Cardiac muscle cell (in vitro differentiated cells and primary cell): ENCODE results near the gene DLG4. TPM values are rescaled to one million over a fixed set of nuclear protein-coding genes. Genes with fewer than 3 reads are reported as not detected.

Source experiments
- DNase-seq, 2 donors: peaks; one replicate each; pipeline versions ENCODE4 v3.0.0 to v3.0.0-alpha.2; 2010 to 2017; ENCODE audit warnings: low read depth in 1 of 2, low spot score in 1 of 2
- H3K27ac ChIP-seq: fragments of 200-600 bp; sonication (generic); 2 replicates; pipeline ENCODE4 v1.5.1; 2016
- H3K27me3 ChIP-seq: fragments of 200-600 bp; sonication (generic); 2 replicates; pipeline ENCODE4 v1.6.0; 2016; ENCODE audit warnings: control low read depth
- H3K36me3 ChIP-seq: fragments of 200-600 bp; sonication (generic); 2 replicates; pipeline ENCODE4 v1.5.1; 2016; ENCODE audit warnings: control low read depth
- H3K4me1 ChIP-seq: fragments of 200-600 bp; sonication (generic); 2 replicates; pipeline ENCODE4 v1.8.1; 2017; ENCODE audit warnings: low read depth, mild to moderate bottlenecking, mixed run types
- H3K4me3 ChIP-seq: fragments of 200-600 bp; sonication (generic); 2 replicates; pipeline ENCODE4 v1.5.1; 2016; ENCODE audit warnings: mild to moderate bottlenecking
- H3K9me3 ChIP-seq: fragments of 200-600 bp; sonication (generic); 2 replicates; pipeline ENCODE4 v1.5.1; 2017; ENCODE audit warnings: low read depth, mild to moderate bottlenecking, control low read depth
- CTCF ChIP-seq: IDR thresholded peaks from 2 replicates; pipeline ENCODE4 v1.5.1; 2012; ENCODE audit warnings: low read depth, mild to moderate bottlenecking, low read length
- polyA plus RNA-seq: library from polyadenylated mRNA; unstranded; fragments of >200 nt; fragmentation: Nextera tagmentation; extraction: Ambion mirVana; gene quantifications from 2 replicates; pipeline ENCODE4 v1.2.1, GENCODE V29; 2016
- total RNA-seq: library from RNA; depleted of rRNA; stranded (reverse); fragments of >200 nt; gene quantifications from 2 replicates; pipeline ENCODE4 v1.2.3, GENCODE V29; 2016

DLG4 gene
- total and polyA plus RNA-seq, 2 experiments from 2014 or later, result 6.8 to 40.6 TPM

GRCh38 chr17:7228920-7229319 lies 9.3 kb upstream of the DLG4 start:
- DNase-seq, result no peak
- Histone ChIP-seq H3K27ac (no peak overlapping the region), H3K36me3 (peaks cover 49% of the 10 kb centered on the region), H3K4me3 (no peak overlapping the region), H3K27me3 (no peaks in the 10 kb centered on the region), H3K4me1 (peaks cover 4% of the 10 kb centered on the region), H3K9me3 (no peaks in the 10 kb centered on the region)
- TF ChIP-seq CTCF, result no peak

GRCh38 chr17:7226721-7227710 lies 7.4 kb upstream of the DLG4 start:
- no peaks in the 10 kb centered on the region for H3K9me3 ChIP-seq
- DNase-seq, result no peak
- peaks cover 68% of the 10 kb centered on the region for H3K36me3 ChIP-seq
- TF ChIP-seq CTCF, result no peak
- no peak overlapping the region for H3K4me3 ChIP-seq
- H3K27ac ChIP-seq, result no peak overlapping the region
- H3K27me3 ChIP-seq, result no peaks in the 10 kb centered on the region
- H3K4me1 ChIP-seq, result no peaks in the 10 kb centered on the region

- H3K36me3 ChIP-seq, result peaks cover 70% of the 10 kb centered on the region
- TF ChIP-seq CTCF, result no peak
- H3K9me3 ChIP-seq, result no peaks in the 10 kb centered on the region
- H3K4me3 ChIP-seq, result no peak overlapping the region
- no peak overlapping the region for H3K27ac ChIP-seq
- peaks cover under 1% of the 10 kb centered on the region for H3K4me1 ChIP-seq
- H3K27me3 ChIP-seq, result no peaks in the 10 kb centered on the region
- DNase-seq, result no peak
These were observed 6.2 kb upstream of the DLG4 start for GRCh38 chr17:7225711-7226331.

- Histone ChIP-seq H3K36me3 (peaks cover 70% of the 10 kb centered on the region), H3K27me3 (no peaks in the 10 kb centered on the region), H3K4me3 (no peak overlapping the region), H3K9me3 (no peaks in the 10 kb centered on the region), H3K4me1 (peaks cover 6% of the 10 kb centered on the region), H3K27ac (peak overlapping the region; percentile 3)
- TF ChIP-seq CTCF, result no peak
- DNase-seq, result no peak
These were observed 5.0 kb upstream of the DLG4 start for GRCh38 chr17:7224661-7225111.

GRCh38 chr17:7224110-7224509 lies 4.5 kb upstream of the DLG4 start:
- Histone ChIP-seq H3K36me3 (peaks cover 66% of the 10 kb centered on the region), H3K27ac (no peak overlapping the region), H3K4me1 (peaks cover 6% of the 10 kb centered on the region)

More at GRCh38 chr17:7224110-7224509, 4.5 kb upstream of the DLG4 start:
- Histone ChIP-seq H3K4me3 (no peak overlapping the region), H3K9me3 (no peaks in the 10 kb centered on the region), H3K27me3 (no peaks in the 10 kb centered on the region)
- DNase-seq, result no peak
- TF ChIP-seq CTCF, result no peak
